Germinal center (tissue), 1 donor: ENCODE data around the gene KBTBD4.

ENCODE experiments used
- DNase-seq: peaks from one replicate; pipeline ENCODE4 v3.0.0; 2012; ENCODE audit warnings: mixed read lengths, low spot score

The KBTBD4 gene

GRCh38 chr11:47524291-47524874, 54.4 kb downstream of the KBTBD4 start:
- DNase-seq, result no peak

- no peak for DNase-seq
These were observed 55.1 kb downstream of the KBTBD4 start for GRCh38 chr11:47523490-47524225.
